Ishikawa (cell line): ENCODE measurements around the gene CIAO2B.

Experiments used
- CEBPB ChIP-seq: IDR thresholded peaks from 2 replicates; pipeline ENCODE4 v1.6.1; 2012
- CREB1 ChIP-seq: IDR thresholded peaks from 2 replicates; pipeline ENCODE4 v1.6.1; 2012; ENCODE audit warnings: low read depth
- EGR1 ChIP-seq: IDR thresholded peaks from 2 replicates; pipeline ENCODE4 v1.6.1; 2012
- EP300 ChIP-seq: IDR thresholded peaks from 2 replicates; pipeline ENCODE4 v1.6.1; 2012; ENCODE audit warnings: borderline replicate concordance
- FOXM1 ChIP-seq: IDR thresholded peaks from 2 replicates; pipeline ENCODE4 v1.6.1; 2012; ENCODE audit warnings: low read depth, borderline replicate concordance
- MAX ChIP-seq: IDR thresholded peaks from 2 replicates; pipeline ENCODE4 v1.6.1; 2012
- NFIC ChIP-seq: IDR thresholded peaks from 2 replicates; pipeline ENCODE4 v1.6.1; 2012
- RAD21 ChIP-seq: IDR thresholded peaks from 2 replicates; pipeline ENCODE4 v1.6.1; 2012; ENCODE audit warnings: low read depth
- REST ChIP-seq: IDR thresholded peaks from 2 replicates; pipeline ENCODE4 v1.6.1; 2012; ENCODE audit warnings: low read depth, mild to moderate bottlenecking
- TAF1 ChIP-seq: IDR thresholded peaks from 2 replicates; pipeline ENCODE4 v1.6.1; 2012; ENCODE audit warnings: low read depth, mild to moderate bottlenecking
- TCF12 ChIP-seq: IDR thresholded peaks from 2 replicates; pipeline ENCODE4 v1.6.1; 2012; ENCODE audit warnings: low read depth
- YY1 ChIP-seq: IDR thresholded peaks from 2 replicates; pipeline ENCODE4 v1.6.1; 2012; ENCODE audit warnings: low read depth

GRCh38 chr16:66913081-66913480 lies 21.1 kb downstream of the CIAO2B start:
- TF ChIP-seq EP300 = no peak
- no peak for TF ChIP-seq TAF1
- no peak for TF ChIP-seq FOXM1
- TF ChIP-seq CREB1 = no peak
- peak; percentile 73 for TF ChIP-seq REST
- no peak for TF ChIP-seq YY1
- no peak for TF ChIP-seq MAX
- TF ChIP-seq RAD21 = no peak
- no peak for TF ChIP-seq NFIC
- TF ChIP-seq CEBPB = no peak
- no peak for TF ChIP-seq EGR1
- TF ChIP-seq TCF12 = no peak
